Left hindlimb (tissue), 1 donor: Measurements from ENCODE around the gene PSMD1.
"Not testable (repeated sequence)": the region's sequence is repeated elsewhere in the genome, so short reads cannot be mapped to it uniquely, and the experiment has no call there.

ENCODE experiments used
- DNase-seq: peaks from one replicate; pipeline ENCODE4 v3.0.0-alpha.2; 2018

PSMD1 gene

GRCh38 chr2:231056453-231057416, at the start of gene PSMD1:
TSS of gene PSMD1 (plus strand) at chr2:231056867. CDS start at chr2:231057026, 159 bp downstream.
- DNase-seq, result peak; percentile 94

DNA sequence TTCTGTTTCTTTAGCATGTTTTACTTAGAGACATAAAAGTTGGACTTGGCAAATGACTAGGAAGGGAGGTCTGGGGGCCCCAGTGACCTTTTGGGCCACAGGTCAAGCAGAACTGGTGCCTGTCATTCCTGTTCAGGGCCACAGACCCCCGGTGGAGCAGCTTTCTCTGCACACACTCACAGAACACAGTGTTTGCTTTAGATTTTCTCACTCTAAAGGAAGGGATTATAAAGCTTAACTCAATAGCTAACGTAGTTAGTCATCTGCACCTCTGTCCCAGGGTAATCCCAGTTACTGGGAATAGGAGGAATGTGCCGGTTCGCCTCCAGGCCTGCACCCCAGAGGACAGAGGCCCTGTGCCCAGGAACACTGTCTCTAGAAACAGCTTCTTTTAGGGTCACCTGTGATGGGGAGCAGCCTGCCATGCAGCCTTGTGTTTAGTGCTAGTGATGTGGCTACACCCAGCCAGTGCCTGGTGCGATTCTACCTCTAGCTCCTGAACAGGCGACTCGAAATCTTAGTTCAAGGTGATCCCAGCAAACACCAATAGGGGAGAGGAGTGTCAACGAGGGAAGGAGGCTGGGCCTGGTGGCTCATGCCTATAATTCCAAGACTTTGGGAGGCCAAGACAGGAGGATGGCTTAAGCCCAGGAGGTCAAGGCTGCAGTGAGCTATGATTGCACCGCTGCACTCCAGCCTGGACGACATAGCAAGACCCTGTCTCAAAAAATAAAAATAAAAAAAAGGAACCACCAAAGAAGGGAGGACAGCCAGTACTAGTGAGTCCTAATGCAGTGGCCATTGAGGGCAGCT, 49.2 kb upstream of the PSMD1 start:
- DNase-seq, result no peak

- no peak for DNase-seq
These were observed 48.5 kb upstream of the PSMD1 start for GRCh38 chr2:231008131-231008530.

GRCh38 chr2:231009236-231009919, 47.3 kb upstream of the PSMD1 start:
- no peak for DNase-seq

- DNase-seq, result no peak
These were observed 46.4 kb upstream of the PSMD1 start for GRCh38 chr2:231010201-231010730.

GRCh38 chr2:231011526-231011925, 45.1 kb upstream of the PSMD1 start:
- no peak for DNase-seq

GRCh38 chr2:231012463-231012862, 44.2 kb upstream of the PSMD1 start:
- no peak for DNase-seq

- no peak for DNase-seq
These were observed 42.8 kb upstream of the PSMD1 start for GRCh38 chr2:231013820-231014219.

DNA sequence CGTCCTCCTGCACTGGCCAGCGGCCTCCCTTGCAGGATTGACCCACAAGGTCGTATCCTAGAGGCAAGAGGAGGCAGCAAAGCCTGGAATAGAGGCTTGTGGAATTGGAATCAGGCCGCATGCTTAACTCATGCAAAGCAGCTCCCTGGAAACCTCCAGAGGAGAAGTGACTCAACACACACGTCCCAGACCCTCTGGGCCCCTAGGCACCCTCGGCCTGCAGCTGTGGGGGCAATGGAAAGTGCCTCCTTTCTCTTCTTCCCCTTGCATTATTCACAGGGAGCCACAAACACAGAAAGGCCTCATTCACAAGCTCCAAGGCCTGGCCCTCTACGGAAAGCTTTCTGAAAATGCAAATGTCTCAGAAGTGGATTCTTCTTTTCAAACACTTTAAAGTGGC, 41.2 kb upstream of the PSMD1 start:
- no peak for DNase-seq

DNA sequence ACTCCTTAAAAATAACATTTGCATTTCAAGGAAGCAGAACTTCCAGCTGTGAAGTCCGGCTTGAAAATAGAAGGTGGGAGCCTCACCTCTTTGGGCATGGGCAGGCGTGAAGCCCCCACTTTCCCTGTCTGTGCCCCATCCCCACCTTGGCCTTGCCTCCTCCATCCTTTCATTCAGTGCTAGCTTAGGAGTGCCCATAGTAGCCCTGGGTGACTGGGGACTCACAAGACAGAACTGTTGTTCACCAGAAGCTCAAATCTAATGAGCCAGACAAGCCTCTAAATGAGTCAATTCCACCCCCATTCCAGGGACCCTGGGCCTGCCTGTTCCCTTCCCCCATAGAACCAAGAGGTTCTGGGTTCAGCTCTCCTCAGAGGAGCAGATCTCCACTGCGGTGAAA, 40.7 kb upstream of the PSMD1 start:
- DNase-seq, result no peak

GRCh38 chr2:231016566-231017230, 40.0 kb upstream of the PSMD1 start:
- DNase-seq, result no peak

DNA sequence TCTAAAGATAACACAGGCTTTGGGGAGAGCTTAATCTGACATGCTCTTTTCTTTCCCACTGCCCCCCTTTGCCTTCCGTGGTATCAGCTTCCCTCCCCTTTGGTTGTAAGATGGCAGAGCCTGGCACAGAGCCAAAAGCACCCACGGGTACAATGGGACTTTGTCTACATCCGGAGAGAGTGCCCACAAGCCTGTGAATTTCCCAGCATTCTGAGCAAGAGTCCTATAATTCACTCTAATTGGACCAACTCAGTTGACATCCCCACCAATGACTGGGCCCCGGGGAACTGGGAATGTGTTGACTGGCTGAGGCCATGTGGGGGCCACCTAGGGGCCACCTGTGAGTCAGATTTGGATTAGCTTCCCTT, 39.5 kb upstream of the PSMD1 start:
- DNase-seq, result no peak

- no peak for DNase-seq
These were observed 38.5 kb upstream of the PSMD1 start for GRCh38 chr2:231018184-231018583.

- DNase-seq, result not testable (repeated sequence)
These were observed 31.6 kb upstream of the PSMD1 start for GRCh38 chr2:231025059-231025458.

DNA sequence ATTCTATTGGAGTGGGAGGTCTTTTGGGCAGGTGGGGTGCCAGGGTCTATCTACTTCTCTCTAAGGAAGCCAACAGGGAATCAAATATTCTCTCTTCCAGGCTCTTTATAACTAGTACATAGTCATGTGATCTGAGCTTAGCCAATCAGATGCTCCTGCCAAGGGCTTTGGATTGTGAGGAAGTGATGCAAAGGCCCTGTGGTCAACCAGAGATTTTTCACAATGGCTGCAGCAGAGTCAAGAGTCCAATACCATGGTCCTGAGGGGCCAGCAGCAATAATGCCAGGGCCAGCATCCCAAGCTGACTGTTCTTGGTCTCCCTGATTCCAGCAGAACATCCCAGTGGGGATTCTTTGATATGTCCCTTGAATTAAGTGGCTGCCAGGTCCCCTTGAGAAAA, 27.8 kb upstream of the PSMD1 start:
- no peak for DNase-seq

GRCh38 chr2:231029563-231029962, 27.1 kb upstream of the PSMD1 start:
- no peak for DNase-seq

- DNase-seq, result no peak
These were observed 25.9 kb upstream of the PSMD1 start for GRCh38 chr2:231030725-231031124.

- DNase-seq, result no peak
These were observed 24.0 kb upstream of the PSMD1 start for GRCh38 chr2:231032575-231033140.

DNA sequence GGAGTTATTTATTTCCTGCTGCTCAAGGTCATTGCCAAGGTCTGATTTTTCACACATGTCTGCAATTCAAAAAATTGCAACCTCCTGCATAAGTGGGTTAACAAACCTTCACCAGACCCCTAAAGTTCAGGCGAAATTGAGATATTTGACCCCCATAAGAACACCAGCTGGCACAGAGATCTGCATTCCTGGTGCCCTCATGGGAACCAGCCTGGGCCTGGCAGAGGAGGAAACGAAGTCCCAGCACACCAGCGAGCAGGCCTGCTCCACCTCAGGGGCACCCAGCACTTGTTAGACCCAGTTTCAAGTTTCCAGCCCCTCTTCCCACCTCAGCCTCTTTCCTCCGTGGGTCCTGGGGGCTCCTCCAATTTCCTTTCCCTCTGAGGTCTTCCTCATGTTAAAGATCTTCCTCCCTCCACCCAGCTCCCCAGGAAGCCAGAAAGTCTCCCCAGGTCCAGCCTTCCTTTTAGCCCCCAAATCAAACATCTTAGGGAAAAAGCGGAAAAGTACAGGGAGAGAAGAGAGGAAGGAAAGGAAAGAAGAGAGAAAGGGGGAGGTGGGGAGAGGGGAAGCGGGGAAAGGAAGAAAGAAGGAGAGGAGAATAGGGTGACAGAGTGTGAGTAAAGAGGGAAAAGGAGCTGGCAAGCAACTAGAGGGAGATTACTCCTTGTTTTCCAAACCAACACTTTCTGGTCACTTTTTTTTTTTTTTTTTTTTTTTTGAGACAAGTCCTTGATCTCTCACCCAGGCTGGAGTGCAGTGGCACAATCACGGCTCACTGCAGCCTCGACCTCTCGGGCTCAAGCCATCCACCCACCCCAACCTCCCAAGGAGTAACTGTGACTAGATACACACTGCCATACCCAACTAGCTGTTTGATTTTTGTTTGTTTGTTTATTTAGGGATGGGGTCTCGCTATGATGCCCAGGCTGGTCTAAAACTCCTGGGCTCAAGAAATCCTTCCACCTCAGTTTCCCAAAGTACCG, 23.2 kb upstream of the PSMD1 start:
- DNase-seq, result no peak

GRCh38 chr2:231034291-231034882, 22.3 kb upstream of the PSMD1 start:
- DNase-seq, result no peak
